NCI-H2107 treated with DMSO at 0.1 percent for 48 hours (cell line): ENCODE data around the gene ACAD9.
"Not testable (repeated sequence)": the region's sequence is repeated elsewhere in the genome, so short reads cannot be mapped to it uniquely, and the experiment has no call there.

ENCODE experiments used
- DNase-seq: peaks from one replicate; lab custom pipeline; 2025; ENCODE audit not compliant: unreplicated experiment; lab: John Stamatoyannopoulos, UW

Gene ACAD9

DNA sequence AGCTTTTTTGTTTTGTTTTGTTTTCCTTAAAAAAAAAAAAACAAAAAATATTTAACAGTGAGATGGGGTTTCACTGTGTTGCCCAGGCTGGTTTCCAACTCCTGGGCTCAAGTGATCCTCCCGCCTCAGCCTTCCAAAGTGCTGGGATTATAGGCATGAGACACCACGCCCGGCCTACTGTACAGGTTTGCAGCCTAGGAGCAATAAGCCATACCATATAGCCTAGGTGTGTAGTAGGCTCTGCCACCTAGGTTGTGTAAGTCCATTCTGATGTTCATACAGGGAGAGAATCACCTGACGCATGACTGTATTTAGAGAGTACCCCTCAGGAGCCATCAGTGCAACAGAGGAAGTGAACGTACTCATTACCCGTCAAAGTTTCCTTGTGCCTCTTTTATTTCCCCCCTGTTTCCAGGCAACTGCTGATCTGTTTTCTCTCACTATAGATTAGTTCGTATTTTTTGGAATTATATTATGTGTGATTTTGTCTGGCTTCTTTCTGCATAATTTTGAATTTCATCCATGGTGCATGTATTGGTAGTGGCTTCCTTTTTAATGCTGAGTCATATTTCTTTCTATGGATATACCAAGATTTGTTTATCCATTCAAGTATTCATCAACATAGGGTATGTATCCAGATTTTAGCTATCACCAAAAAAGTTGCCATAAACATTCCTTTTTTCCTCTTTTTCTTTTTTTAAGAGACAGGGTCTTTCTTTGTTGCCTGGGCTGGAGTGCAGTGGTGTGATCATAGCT, 9.9 kb downstream of the ACAD9 start:
- DNase-seq: no peak

DNA sequence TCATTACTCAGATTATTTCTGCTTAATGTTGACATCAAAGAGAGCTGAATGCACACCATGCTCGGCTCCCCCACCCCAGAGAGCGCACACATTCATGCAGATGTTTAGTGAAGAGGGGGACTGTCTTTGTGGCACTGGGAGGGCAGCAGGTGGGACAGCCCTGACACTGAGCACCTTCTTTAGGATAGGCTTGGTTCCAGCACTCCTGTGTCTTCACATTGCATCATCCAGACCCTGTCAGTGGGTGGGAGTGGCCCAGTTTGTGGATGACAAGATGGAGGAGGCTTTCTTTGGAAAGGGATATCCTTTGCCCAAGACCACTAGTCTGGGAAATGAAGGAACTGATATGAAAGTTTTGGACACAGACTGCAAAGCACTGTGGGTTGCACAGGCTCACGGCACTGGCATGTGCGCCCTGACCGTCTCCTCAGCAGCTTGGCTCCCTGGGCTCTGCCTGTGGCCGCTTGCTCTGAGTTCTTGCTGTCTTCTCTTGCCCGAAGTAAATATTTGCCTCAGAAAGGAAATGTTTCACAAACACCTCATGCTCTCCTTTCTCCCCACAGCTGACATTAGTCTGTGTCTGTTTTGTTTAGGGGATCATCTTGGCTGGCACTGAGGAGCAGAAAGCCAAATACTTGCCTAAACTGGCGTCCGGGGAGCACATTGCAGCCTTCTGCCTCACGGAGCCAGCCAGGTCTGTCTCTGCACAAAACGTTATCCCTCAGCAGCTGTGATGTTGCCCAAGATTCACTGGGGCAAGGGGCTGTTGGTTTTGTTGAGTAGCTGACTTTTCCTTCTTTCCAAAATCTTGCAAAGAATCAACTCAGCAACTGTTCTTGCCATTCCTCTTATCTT, 16.6 kb downstream of the ACAD9 start:
- no peak for DNase-seq

DNA sequence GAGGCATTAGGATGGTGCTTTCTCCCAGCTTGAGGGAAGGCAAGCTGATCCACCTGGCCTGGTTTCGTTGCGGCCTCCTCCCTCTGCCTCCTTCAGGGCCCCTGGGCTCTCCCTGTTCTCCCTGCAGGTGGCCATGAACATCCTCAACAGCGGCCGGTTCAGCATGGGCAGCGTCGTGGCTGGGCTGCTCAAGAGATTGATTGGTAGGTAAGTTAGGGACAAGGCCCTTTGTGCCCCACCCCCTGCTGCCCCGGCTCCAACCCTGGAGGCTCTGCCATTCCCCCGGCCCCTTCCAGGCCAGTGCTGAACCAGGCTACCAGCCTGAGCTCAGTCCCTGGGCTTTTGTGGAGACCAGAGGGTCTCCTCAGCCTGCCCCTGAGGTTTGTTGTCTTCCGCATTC, 23.0 kb downstream of the ACAD9 start:
- no peak for DNase-seq

- DNase-seq: no peak
These were observed 24.1 kb downstream of the ACAD9 start for GRCh38 chr3:128903501-128903900.

- DNase-seq: no peak
These were observed 26.8 kb downstream of the ACAD9 start for GRCh38 chr3:128906031-128906803.

- no peak for DNase-seq
These were observed 27.5 kb downstream of the ACAD9 start for GRCh38 chr3:128906804-128907525.

DNA sequence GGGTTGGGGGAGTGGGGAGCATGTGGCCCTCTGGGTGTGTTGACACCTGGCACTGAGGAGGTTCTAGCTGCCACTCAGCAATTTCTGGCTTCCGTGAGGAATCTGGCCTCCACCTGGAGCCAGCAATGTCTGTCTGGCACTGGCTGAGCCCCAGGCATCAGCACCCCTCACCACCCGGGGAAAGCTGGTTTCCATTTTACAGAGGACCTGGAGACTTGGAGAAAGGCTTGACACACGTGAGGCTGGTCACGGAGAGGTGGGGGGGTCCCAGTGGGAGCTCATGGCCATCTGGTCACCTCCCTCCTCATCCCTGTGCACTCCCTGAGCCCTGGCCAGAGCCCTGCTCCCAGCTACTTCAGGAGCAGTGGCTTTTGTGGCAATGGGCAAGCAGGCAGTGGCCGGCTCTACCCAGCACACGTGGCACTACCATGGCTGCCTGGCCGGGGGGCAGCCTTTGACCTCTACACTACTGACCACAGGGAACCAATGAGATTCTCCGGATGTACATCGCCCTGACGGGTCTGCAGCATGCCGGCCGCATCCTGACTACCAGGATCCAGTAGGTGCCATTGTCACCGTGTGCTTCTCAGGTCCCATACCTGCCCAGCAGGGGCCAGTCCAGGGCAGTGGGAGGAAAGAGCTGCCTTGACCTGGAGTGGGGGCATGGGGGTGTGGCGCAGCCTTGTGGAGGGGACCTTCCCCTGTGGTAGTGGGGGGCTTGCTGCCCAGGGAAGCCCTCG, 28.5 kb downstream of the ACAD9 start:
- DNase-seq: no peak

DNA sequence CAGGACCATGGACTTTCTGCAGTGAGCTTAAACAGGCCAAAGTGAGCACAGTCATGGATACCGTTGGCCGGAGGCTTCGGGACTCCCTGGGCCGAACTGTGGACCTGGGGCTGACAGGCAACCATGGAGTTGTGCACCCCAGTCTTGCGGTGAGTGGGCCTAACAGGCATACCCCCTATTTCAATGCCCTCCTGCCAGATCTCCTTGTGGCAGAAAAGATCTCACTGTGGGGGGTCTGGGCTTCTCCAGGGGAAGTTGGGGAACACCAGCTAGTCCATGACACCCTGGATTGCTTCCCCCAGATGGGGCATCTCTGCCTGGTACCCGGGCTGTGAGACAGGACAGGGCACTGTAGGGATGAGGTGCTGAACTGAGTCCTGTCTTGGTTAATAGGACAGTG, 29.5 kb downstream of the ACAD9 start:
- no peak for DNase-seq

DNA sequence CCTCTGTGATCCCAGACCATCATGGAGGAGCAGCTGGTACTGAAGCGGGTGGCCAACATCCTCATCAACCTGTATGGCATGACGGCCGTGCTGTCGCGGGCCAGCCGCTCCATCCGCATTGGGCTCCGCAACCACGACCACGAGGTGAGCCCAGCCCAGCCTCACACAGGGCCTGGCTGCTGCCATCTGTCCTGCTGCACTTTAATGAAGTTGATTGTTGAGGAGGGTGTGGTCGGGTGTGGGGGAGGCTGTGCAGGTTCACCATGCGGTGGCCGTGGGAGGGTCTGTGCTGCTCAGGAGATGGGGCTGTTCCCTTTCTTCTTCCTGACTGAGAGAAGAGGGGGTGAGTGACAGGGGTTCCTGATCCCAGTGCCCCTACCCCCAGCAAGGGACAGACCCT, 30.6 kb downstream of the ACAD9 start:
- no peak for DNase-seq

GRCh38 chr3:128911911-128912310, 32.5 kb downstream of the ACAD9 start:
- DNase-seq: no peak

DNA sequence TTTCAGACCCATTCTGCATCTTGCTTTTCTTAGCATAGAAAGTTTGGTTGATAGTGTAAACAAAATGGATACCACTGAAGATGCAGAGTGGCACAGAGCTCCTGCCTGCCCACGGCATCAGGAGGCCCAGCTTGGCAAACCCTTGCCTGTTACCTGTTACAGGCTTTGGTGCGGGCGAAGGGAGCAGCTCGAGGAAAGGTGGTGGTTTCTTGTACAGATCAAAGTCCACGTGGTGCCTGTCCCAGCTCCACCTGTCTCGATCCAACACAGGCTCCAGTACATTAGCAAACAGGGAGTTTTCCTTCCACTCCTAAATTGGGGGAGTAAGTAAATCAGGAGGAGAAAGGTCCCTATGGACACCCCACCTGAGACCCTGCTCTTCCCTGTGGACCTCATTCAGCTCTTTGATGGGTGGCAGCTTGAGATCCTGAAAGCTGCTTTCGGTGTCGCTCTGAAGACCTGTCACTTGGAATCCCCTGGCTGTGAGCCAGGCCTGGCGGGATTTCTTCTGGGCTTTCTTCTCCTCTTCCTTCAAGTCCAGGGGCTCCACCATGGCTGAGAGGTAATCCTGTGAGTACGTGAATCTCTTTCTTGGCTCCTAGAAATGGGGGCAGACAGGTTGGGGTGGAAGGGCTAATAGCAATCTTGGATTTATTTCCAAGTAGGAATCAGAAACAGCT, 35.7 kb downstream of the ACAD9 start:
- DNase-seq: no peak

DNA sequence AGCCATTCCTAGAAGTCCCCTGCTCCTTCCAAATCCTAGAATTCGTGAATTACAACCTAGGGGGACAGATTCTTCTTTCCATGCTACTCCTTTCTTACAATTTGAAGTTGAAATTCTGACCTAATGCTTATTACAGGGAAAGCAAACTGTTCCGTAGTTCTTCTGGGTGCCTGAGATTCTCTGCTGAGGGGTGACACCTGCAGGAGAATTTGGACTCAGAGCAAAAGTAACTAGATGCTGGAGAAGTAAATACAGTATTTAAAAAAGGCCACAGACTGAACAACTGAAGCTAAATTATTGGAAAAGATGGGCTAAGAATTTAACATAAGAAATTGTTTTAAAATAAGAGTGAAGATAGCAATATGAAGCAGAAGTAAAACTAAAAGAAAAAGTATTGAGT, 37.9 kb downstream of the ACAD9 start:
- DNase-seq: no peak

DNA sequence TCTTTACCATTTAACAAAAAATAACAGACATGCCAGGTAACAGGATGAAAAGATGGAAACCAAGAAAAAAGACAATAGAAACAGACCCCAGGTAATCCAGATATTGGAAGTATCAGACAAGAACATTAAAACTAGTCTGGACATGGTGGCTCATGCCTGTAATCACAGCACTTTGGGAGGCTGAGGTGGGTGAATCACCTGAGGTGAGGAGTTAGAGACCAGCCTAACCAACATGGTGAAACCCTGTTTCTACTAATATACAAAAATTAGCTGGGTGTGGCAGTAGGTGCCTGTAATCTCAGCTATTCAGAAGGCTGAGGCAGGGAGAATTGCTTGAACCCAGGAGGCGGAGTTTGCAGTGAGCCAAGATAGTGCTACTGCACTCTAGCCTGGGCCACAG, 40.6 kb downstream of the ACAD9 start:
- no peak for DNase-seq

DNA sequence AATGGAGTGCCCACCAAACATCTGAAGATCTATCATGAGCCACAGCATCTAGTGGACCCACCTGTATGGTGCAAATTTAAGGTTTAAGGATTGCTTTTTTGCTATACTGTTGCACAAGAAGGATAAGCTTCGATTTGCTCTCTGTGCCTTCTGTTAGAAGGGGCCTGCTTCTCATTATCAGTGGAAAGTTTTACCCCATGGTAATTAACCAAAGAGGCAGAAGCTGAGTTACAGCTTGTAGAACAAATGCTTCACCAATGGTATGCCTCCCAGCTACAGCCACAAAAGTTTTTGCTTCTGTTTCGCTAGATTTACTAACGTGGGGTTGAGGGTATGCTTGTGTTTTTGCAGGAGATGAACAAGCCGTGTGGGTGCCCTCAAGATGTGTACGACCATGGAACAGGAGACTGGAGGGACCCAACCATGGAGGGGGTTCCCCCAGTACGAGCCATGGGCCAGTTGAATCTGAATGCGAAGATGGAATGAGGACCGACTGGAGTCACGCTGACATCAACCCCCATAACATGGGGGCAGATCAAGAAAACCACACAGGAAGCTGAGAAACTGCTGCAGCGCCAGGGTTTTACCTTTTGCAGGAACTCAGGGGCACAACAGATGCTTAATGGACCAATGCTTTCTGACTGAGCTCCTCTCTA, 43.5 kb downstream of the ACAD9 start:
- DNase-seq: no peak

DNA sequence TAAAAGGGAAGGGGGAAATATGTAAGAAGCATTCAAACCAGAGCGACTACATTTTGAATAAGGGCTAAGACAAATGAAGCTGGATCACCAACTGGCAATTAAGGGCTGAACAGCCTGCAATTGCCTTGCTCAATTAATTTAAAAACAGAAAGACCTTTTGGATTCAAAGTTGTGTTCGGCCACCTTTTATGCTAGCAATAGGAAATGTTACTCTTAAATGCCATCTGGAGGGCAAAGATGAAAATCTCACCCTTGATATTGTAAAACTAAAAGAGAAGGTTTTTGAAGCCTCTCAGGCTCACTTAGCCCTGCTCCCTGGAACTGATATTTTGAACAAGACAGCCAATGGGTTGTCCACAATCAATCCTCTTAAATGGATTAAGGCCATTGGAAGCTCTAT, 44.2 kb downstream of the ACAD9 start:
- DNase-seq: no peak

DNA sequence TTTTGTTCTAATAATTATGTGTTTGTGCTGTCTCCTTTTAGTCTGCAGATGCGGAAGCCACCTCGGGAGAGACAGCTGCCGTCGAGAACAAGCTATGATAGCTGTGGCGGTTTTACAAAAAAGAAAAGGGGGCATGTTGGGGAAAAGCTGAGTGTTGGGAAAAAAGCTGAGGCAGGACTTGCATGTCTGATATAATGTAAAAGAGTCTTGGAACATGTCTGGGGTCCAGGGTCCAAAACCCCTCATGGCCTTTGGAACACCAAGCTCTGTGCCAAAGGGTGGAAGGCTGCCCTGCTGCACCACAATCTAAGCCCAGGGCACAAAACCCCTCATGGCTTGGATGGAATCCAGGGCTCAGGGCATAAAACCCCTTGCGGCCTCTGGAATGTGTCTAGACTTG, 44.6 kb downstream of the ACAD9 start:
- not testable (repeated sequence) for DNase-seq

- DNase-seq: no peak
These were observed 49.9 kb downstream of the ACAD9 start for GRCh38 chr3:128929364-128929763.

- no peak for DNase-seq
These were observed 51.6 kb downstream of the ACAD9 start for GRCh38 chr3:128931046-128931445.

DNA sequence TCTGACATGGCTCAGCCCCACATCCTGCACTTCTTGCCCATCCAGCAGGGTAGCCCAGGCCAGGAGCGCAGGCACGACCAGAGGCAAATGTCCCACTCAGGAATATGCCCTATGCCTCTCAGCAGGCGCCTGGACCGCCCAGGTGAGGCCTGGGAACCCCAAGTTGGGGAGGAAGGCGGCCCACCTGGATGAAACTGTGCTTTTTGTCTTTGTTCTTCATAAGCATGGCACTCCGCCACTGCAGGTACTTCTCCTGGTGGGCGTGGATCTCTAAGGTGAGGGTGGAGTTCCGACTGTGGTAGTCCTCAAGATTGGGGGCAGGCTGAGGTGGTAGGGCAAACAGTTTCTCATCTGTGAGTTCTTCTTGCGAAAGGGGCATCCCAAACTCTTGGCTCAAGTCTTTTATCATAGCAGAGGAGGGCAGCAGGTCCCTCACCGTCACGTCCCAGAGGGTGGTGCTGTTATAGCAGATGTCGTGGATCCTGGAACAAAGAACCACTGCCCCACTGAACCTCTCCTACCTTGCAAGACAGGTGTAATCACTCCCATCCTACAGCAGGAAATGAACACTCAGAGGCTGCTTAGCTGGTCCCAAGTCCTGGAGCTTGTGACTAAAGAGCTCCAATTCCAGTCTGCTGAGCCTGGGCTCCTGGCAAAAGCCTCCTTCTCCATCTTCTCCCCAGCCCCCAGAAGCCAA, 53.2 kb downstream of the ACAD9 start:
- DNase-seq: no peak
